Mesenchymal stem cell (in vitro differentiated cells and primary cell): Measurements from ENCODE around the gene ACACB.

Experiments
- DNase-seq: peaks from one replicate; pipeline ENCODE4 v3.0.0-alpha.2; 2013
- H2AFZ ChIP-seq: one replicate; pipeline ENCODE4 v1.6.1; 2013; ENCODE audit warnings: low read depth, mild to moderate bottlenecking, control low read depth, inconsistent platforms, low read length, moderate library complexity
- H2AK5ac ChIP-seq: 2 replicates; pipeline ENCODE4 v1.6.1; 2013; ENCODE audit warnings: low read length, moderate library complexity, mild to moderate bottlenecking, inconsistent platforms; ENCODE audit not compliant: severe bottlenecking
- H2BK120ac ChIP-seq: one replicate; pipeline ENCODE4 v1.6.1; 2013; ENCODE audit warnings: low read depth, mild to moderate bottlenecking, inconsistent platforms, low read length, moderate library complexity
- H2BK12ac ChIP-seq, 2 experiments: one replicate each; pipeline ENCODE4 v1.6.1; 2013; ENCODE audit warnings: inconsistent platforms in 2 of 2, low read length in 2 of 2, mild to moderate bottlenecking in 2 of 2, moderate library complexity in 2 of 2, control low read depth in 1 of 2
- H2BK15ac ChIP-seq: one replicate; pipeline ENCODE4 v1.6.1; 2013; ENCODE audit warnings: mild to moderate bottlenecking, low read depth, inconsistent platforms; ENCODE audit not compliant: poor library complexity, severe bottlenecking
- H2BK5ac ChIP-seq: 2 replicates; pipeline ENCODE4 v1.6.1; 2013; ENCODE audit warnings: low read depth, mild to moderate bottlenecking, low read length, control low read depth, inconsistent platforms; ENCODE audit not compliant: poor library complexity, severe bottlenecking
- H3K14ac ChIP-seq, 2 experiments: one replicate each; pipeline ENCODE4 v1.6.1; 2013; ENCODE audit warnings: inconsistent platforms in 2 of 2, low read length in 2 of 2, control low read depth in 1 of 2, mild to moderate bottlenecking in 1 of 2, moderate library complexity in 1 of 2
- H3K18ac ChIP-seq, 2 experiments: one replicate each; pipeline ENCODE4 v1.6.1; 2013; ENCODE audit warnings: inconsistent platforms in 2 of 2, low read length in 2 of 2, control low read depth in 1 of 2, low read depth in 1 of 2, mild to moderate bottlenecking in 1 of 2
- H3K23ac ChIP-seq, 2 experiments: one replicate each; pipeline ENCODE4 v1.6.1; 2013; ENCODE audit warnings: inconsistent platforms in 2 of 2, low read length in 2 of 2, mild to moderate bottlenecking in 2 of 2, moderate library complexity in 2 of 2, control low read depth in 1 of 2
- H3K27ac ChIP-seq: 2 replicates; pipeline ENCODE4 v1.5.1; 2013; ENCODE audit warnings: mild to moderate bottlenecking, moderate library complexity, low read length, control low read depth, inconsistent platforms; ENCODE audit not compliant: poor library complexity, severe bottlenecking
- H3K27me3 ChIP-seq, 2 experiments: 2 replicates each; pipeline versions ENCODE4 v1.6.1 to v1.7.0; 2013; ENCODE audit warnings: low read length in 2 of 2, mild to moderate bottlenecking in 2 of 2, moderate library complexity in 2 of 2, control low read depth in 1 of 2, inconsistent platforms in 1 of 2; ENCODE audit not compliant: control insufficient read depth in 1 of 2, insufficient read depth in 1 of 2
- H3K36me3 ChIP-seq, 2 experiments: 2 replicates each; pipeline versions ENCODE4 v1.6.1 to v1.7.0; 2013; ENCODE audit warnings: low read length in 2 of 2, control low read depth in 1 of 2, inconsistent platforms in 1 of 2, low read depth in 1 of 2, mild to moderate bottlenecking in 1 of 2; ENCODE audit not compliant: insufficient read depth in 2 of 2, control insufficient read depth in 1 of 2
- H3K4ac ChIP-seq, 2 experiments: one replicate each; pipeline ENCODE4 v1.6.1; 2013; ENCODE audit warnings: inconsistent platforms in 2 of 2, low read length in 2 of 2, mild to moderate bottlenecking in 2 of 2, moderate library complexity in 2 of 2, control low read depth in 1 of 2, low read depth in 1 of 2
- H3K4me1 ChIP-seq: 2 replicates; pipeline ENCODE4 v1.6.1; 2013; ENCODE audit warnings: low read depth, low read length, control low read depth; ENCODE audit not compliant: control insufficient read depth, insufficient read depth
- H3K4me2 ChIP-seq: 2 replicates; pipeline ENCODE4 v1.6.1; 2013; ENCODE audit warnings: low read length, mild to moderate bottlenecking, inconsistent platforms; ENCODE audit not compliant: poor library complexity, severe bottlenecking
- H3K4me3 ChIP-seq, 2 experiments: 2 replicates each; pipeline versions ENCODE4 v1.5.1 to v1.7.0; 2013; ENCODE audit warnings: low read length in 2 of 2, mild to moderate bottlenecking in 2 of 2, control low read depth in 1 of 2, low read depth in 1 of 2; ENCODE audit not compliant: insufficient read depth in 1 of 2
- H3K79me1 ChIP-seq: replicated peaks from 2 replicates; pipeline ENCODE4 v1.6.1; 2013; ENCODE audit warnings: mild to moderate bottlenecking, control low read depth, low read length, inconsistent platforms; ENCODE audit not compliant: poor library complexity, severe bottlenecking
- H3K9ac ChIP-seq: 2 replicates; pipeline ENCODE4 v1.7.0; 2013; ENCODE audit warnings: mild to moderate bottlenecking, low read length, moderate library complexity
- H3K9me3 ChIP-seq: 2 replicates; pipeline ENCODE4 v1.7.0; 2013; ENCODE audit warnings: mild to moderate bottlenecking, low read length; ENCODE audit not compliant: control insufficient read depth
- H4K8ac ChIP-seq: one replicate; pipeline ENCODE4 v1.6.1; 2013; ENCODE audit warnings: inconsistent platforms, mild to moderate bottlenecking, low read length, moderate library complexity
- H4K91ac ChIP-seq: one replicate; pipeline ENCODE4 v1.6.1; 2013; ENCODE audit warnings: mild to moderate bottlenecking, low read length, inconsistent platforms
- WGBS: methylation state at CpG from one replicate; pipeline ENCODE4 v1.1.7; 2013; ENCODE audit warnings: mixed read lengths; 5-methylcytosine and 5-hydroxymethylcytosine counted together

Gene ACACB

GRCh38 chr12:109239179-109239578 lies 122.8 kb downstream of the ACACB start:
- Histone ChIP-seq H3K23ac (no peak overlapping the region), H3K18ac (no peak overlapping the region), H3K4me3 (no peak overlapping the region), H3K9ac (no peak overlapping the region), H3K79me1 (no peaks in the 10 kb centered on the region), H2BK15ac (no peak overlapping the region), H2BK120ac (no peak overlapping the region), H3K4me2 (no peak overlapping the region), H2BK5ac (no peak overlapping the region), H4K91ac (no peak overlapping the region), H4K8ac (no peak overlapping the region), H3K4me1 (no peaks in the 10 kb centered on the region), H3K27ac (no peak overlapping the region), H3K4ac (no peak overlapping the region), H2AFZ (no peak overlapping the region), H3K36me3 (peaks cover 18 to 49% of the 10 kb centered on the region in 2 experiments), H2AK5ac (no peak overlapping the region), H3K27me3 (no peaks in the 10 kb centered on the region), H3K9me3 (no peaks in the 10 kb centered on the region), H3K14ac (no peak overlapping the region), H2BK12ac (no peak overlapping the region)
- WGBS, result 79% methylated on average over 2 of the region's 4 CpGs
- DNase-seq, result no peak

GRCh38 chr12:109239691-109240090 lies 123.3 kb downstream of the ACACB start:
- H3K9ac ChIP-seq, result no peak overlapping the region
- peaks cover 18 to 50% of the 10 kb centered on the region in 2 experiments for H3K36me3 ChIP-seq
- H3K4me1 ChIP-seq, result no peaks in the 10 kb centered on the region
- no peak overlapping the region for H3K18ac ChIP-seq
- H4K8ac ChIP-seq, result no peak overlapping the region
- H3K27me3 ChIP-seq, result no peaks in the 10 kb centered on the region
- H2BK15ac ChIP-seq, result no peak overlapping the region
- H3K9me3 ChIP-seq, result no peaks in the 10 kb centered on the region
- H3K79me1 ChIP-seq, result no peaks in the 10 kb centered on the region
- no peak overlapping the region for H2BK12ac ChIP-seq
- no peak overlapping the region for H2BK120ac ChIP-seq
- no peak overlapping the region for H3K4me2 ChIP-seq
- no peak overlapping the region for H4K91ac ChIP-seq
- no peak overlapping the region for H3K14ac ChIP-seq
- no peak overlapping the region for H2BK5ac ChIP-seq
- no peak overlapping the region for H3K23ac ChIP-seq
- no peak overlapping the region for H2AFZ ChIP-seq
- DNase-seq, result no peak
- 88% methylated on average over 11 of the region's 11 CpGs for WGBS
- H3K27ac ChIP-seq, result no peak overlapping the region
- H3K4me3 ChIP-seq, result no peak overlapping the region
- H3K4ac ChIP-seq, result no peak overlapping the region
- no peak overlapping the region for H2AK5ac ChIP-seq

GRCh38 chr12:109240365-109240764 lies 124.0 kb downstream of the ACACB start:
- H3K27ac ChIP-seq, result no peak overlapping the region
- no peak overlapping the region for H2BK15ac ChIP-seq
- H3K14ac ChIP-seq, result no peak overlapping the region
- no peak overlapping the region for H3K18ac ChIP-seq
- 82% methylated on average over 1 of the region's 2 CpGs for WGBS
- H3K9me3 ChIP-seq, result no peaks in the 10 kb centered on the region
- no peak overlapping the region for H4K91ac ChIP-seq
- no peaks in the 10 kb centered on the region for H3K79me1 ChIP-seq
- H2AFZ ChIP-seq, result no peak overlapping the region
- H2BK5ac ChIP-seq, result no peak overlapping the region
- no peak overlapping the region for H2BK12ac ChIP-seq
- no peaks in the 10 kb centered on the region for H3K27me3 ChIP-seq
- H3K4me3 ChIP-seq, result no peak overlapping the region
- H2AK5ac ChIP-seq, result no peak overlapping the region
- H3K36me3 ChIP-seq, result peaks cover 18 to 50% of the 10 kb centered on the region in 2 experiments
- no peak overlapping the region for H3K23ac ChIP-seq
- no peak overlapping the region for H3K4me2 ChIP-seq
- H3K4ac ChIP-seq, result no peak overlapping the region
- no peak overlapping the region for H2BK120ac ChIP-seq
- no peak overlapping the region for H3K9ac ChIP-seq
- no peaks in the 10 kb centered on the region for H3K4me1 ChIP-seq
- DNase-seq, result no peak
- H4K8ac ChIP-seq, result no peak overlapping the region

- no peak overlapping the region for H3K23ac ChIP-seq
- H2BK12ac ChIP-seq, result no peak overlapping the region
- H2AK5ac ChIP-seq, result no peak overlapping the region
- no peak for DNase-seq
- no peak overlapping the region for H3K14ac ChIP-seq
- no peak overlapping the region for H3K4ac ChIP-seq
- no peak overlapping the region for H3K9ac ChIP-seq
- no peak overlapping the region for H3K4me2 ChIP-seq
- no peak overlapping the region for H2BK5ac ChIP-seq
- H3K4me1 ChIP-seq, result no peaks in the 10 kb centered on the region
- H2BK120ac ChIP-seq, result no peak overlapping the region
- H3K9me3 ChIP-seq, result no peaks in the 10 kb centered on the region
- H3K4me3 ChIP-seq, result no peak overlapping the region
- H2AFZ ChIP-seq, result no peak overlapping the region
- no peak overlapping the region for H2BK15ac ChIP-seq
- no peak overlapping the region for H4K8ac ChIP-seq
- WGBS, result 93% methylated on average over 4 of the region's 5 CpGs
- no peak overlapping the region for H4K91ac ChIP-seq
- H3K79me1 ChIP-seq, result no peaks in the 10 kb centered on the region
- no peak overlapping the region for H3K18ac ChIP-seq
- H3K27me3 ChIP-seq, result no peaks in the 10 kb centered on the region
- H3K27ac ChIP-seq, result no peak overlapping the region
- peaks cover 17 to 52% of the 10 kb centered on the region in 2 experiments for H3K36me3 ChIP-seq
These were observed 125.5 kb downstream of the ACACB start for GRCh38 chr12:109241936-109242335.
